ENCODE data around the gene UBE2D2.
A peak's percentile ranks its signal among the peaks of the same experiment; 100 is the strongest.

Gene UBE2D2

GRCh38 chr5:139660923-139661814 lies 100.0 kb downstream of the UBE2D2 start:
- no peak for DNase-seq

- no peak for DNase-seq
These were observed 101.5 kb downstream of the UBE2D2 start for GRCh38 chr5:139662617-139663016.

- no peak for DNase-seq
These were observed 102.3 kb downstream of the UBE2D2 start for GRCh38 chr5:139663207-139664085.

DNA sequence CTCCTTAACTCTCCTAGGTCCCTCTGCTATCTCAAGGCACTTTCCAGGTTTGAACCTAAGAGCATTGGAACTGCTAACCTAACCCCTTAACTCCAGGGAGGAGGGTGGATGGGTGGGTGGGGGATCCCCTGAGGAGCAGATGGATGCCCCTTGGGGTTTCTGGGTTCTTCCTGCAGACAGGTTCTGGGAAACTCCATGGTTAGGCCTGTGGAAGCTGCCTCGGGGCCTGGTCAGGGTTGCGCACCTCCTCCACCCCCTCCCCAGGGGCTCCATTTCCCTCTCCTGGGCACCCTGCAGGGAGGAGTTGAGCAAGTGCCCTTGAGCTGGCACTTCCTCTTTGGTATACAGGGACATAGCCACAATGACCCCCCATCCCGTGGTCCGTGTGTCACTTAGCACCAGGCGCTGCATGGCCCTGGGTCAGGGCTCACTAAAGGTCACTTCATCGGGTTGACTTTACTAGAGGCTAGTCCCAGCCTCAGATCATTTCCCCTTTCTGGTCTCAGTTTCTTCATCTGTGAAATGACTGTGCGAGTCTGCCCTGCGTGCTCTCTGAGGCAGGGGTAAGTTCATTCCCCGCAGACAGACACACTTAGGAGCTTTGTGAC lies 103.1 kb downstream of the UBE2D2 start:
- no peak for DNase-seq

DNA sequence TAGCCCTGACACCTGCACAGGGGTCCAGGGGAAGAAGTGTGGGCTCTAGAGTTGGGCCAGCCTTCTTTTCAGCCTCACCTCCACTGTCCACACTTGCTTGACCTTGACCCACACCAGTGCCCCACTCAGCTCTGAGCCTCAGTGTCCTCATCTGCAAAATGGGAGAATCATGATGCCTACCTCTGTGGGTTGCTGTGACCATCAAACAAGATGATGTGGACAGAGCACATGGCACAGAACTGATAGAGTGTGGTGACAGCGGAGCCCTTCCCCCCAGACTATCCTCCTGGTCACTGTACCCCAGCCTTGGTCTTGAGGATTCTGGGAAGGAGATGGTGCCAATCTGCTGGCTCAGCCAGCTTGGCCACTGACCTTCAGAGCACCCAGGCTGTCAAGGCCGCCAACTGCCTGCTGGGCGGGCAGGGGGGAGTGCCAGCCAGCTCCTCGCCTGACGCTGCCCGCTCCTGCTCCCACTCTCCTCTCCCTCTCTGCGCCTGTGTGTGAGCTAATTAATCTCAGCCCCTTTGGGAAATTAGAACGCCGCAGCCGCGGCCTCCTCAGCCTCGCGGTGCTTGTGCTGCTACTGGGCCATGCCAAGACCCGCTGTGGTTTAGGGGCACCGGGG lies 103.7 kb downstream of the UBE2D2 start:
- no peak for DNase-seq

- no peak for DNase-seq
These were observed 104.5 kb downstream of the UBE2D2 start for GRCh38 chr5:139665626-139666025.

DNA sequence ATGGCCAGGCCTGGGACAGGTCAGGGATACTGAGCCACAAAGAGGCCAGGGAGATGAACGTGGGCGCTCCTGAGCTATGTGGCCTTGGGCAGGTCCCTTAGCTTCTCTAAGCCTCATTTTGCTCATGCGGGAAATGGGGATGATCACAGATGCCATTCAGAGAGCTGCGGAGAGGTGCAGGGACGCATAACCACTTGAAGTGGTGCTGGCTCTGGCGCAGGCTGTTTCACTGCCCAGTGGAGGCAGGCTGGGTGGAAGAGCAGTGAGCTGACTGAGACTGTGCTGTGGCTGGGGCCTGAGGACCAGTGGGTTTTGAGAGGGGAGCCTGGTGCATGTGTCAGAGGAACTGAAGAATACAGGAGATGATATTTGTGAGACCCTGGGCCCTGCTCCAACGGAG lies 105.4 kb downstream of the UBE2D2 start:
- DNase-seq: no peak

DNA sequence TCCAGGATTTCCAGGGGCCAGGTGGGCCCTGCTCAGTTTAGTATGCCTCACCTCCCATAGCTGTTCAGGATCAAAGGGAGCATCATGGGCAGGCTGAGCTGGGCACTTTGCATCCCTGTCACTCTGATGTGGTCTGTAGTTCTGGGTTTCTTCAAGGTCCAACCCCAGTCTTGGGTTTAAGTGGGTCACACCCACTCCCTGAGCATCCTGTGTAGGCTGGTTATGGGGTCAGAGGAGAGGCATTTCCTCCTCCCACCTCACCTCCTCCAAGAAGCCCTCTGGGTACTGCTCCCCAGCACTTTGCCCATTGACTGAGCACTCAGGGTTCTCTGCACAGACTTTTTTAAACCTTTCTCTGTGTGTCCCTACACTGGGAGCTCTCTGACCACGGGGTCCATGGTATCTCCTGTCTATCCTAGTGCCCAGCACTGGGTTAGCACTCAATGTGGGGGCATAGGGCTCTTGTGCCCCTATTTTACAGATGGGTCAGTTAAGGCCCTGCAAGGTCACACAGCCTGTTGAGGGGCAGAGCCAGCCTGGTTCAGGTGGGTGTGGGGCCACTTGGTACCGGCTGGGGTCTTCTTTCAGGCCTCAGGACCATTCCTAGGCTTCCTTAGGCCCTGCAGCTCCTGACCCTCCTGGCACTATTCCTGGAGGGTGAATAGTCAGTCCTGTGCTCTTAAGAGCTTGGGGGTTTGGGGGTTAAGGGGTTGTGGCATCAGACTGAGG lies 106.0 kb downstream of the UBE2D2 start:
- no peak for DNase-seq

DNA sequence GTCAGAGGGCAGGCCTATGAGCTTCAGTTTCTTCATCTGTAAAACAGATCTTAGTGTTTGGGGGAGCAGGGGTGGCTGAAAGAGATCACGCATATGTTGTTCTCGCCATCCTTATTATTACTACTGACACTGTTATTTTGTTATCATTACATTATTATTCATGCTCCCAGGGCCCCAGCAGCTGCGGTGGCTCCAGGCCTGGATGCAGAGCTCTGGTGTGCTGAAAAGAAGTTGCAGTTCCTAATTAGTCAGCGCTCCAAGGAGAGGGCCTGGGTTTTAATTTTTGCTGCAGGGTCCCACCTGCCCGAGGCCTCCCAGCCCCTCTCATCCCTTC lies 106.6 kb downstream of the UBE2D2 start:
- DNase-seq: no peak

DNA sequence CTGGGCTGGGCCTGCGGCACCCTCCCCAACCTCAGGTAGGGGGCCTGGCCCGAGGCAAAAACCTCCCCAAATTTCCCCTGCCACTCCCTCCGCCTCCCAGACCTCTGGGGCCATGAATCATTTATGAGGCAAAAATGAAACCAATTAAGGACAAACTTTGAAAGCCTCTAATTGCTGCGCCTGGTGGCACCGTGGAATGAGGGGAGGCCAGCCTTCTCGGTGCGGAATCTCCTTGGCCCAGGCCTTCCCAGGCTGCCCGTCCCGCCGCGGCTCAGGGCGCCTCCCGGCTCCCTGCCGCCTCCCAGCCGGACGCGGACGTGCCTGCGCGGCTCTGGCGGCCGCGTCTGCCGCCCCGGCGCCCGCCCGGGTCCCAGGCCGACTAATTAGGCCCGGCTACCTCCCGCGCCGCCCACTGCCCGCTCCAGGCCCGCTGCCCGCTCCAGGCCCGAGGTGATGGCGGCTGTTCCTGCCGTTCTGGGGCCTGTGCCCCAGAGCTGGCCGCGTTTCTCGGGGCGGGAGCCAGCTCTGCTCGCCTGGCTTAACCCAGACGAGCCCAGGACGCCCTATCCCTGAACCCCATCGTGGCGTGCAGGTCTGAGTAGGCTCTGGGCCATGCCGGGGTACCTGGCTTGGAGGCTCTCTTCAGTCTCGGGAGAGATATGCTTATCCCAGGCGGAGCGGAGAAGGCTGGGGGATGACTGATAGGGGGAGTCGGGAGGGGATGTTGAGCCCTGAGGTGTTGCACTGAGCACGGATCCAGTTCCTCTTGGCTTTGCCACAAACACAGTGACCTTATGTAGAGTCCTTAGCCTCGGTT lies 107.1 kb downstream of the UBE2D2 start:
- DNase-seq: peak; percentile 36

- no peak for DNase-seq
These were observed 108.0 kb downstream of the UBE2D2 start for GRCh38 chr5:139668924-139669661.

- no peak for DNase-seq
These were observed 108.7 kb downstream of the UBE2D2 start for GRCh38 chr5:139669662-139670368.

DNA sequence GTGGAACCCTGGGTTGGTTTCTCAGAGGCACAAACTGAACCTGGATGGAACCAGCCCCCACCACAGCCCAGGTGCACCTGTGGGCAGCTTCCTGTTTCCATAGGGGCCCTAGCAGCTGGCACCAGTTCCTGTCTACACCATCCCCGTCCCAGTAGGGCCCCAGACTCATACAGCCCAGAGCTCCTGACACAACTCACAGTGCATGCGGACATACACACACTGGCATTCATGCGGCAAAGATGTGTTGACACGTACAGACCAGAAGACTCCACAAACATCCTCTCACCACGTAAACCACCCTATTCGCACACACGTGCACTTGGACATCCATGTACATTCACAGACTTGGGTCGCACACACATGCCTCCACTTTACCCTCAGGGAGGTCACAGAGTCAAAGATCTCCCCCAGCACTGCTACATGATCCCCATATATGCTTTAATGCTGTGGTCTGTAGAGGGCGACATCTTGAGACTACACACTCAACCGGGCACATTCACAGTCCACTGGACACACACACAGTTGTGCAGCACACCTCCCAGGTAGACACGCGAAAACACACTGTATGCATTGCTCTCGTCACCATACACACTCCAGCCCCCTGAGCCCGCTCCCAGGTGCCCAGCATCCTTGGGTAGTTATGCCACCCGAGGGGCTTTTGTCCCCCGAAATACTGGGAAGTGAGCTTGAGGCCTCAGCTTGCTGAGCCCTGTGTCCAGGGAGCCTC lies 109.4 kb downstream of the UBE2D2 start:
- no peak for DNase-seq

DNA sequence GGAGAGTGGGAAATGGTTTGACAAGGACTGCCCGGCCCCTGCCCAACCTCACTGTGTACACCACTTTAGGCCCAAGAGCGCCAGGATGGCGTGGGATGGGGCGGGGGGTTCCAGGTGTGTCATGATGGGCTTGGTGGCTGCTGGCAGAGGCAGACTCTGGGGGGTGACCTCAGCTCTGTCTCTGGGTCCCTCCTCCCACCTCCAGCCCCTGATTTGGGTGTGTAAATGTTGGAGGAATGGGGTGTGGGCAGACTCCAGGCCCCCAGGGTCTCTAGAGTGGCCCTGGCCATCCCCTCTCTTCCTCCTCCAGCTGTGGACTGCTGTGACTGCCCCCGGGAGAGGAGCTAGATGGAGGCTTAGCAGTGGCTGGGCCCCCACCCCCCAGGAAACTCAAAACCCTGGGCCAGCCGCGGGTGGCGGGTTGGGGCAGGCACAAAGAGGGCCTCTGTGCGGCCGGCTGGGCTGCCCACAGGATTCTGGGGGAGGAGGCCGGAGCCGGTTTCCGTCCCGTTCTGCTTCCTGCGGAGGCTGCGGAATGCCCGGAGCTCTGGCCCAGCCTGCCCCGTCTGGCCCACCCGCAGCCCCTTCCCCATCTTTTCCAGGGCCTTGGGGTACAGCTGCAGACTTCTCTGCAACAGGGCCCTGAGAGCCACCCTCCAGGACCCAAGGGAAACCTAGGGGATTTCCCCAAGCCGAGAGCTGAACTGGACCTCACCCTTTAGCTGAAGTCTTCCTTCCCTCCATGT lies 110.1 kb downstream of the UBE2D2 start:
- no peak for DNase-seq

GRCh38 chr5:139675213-139675612 lies 114.1 kb downstream of the UBE2D2 start:
- DNase-seq: no peak

DNA sequence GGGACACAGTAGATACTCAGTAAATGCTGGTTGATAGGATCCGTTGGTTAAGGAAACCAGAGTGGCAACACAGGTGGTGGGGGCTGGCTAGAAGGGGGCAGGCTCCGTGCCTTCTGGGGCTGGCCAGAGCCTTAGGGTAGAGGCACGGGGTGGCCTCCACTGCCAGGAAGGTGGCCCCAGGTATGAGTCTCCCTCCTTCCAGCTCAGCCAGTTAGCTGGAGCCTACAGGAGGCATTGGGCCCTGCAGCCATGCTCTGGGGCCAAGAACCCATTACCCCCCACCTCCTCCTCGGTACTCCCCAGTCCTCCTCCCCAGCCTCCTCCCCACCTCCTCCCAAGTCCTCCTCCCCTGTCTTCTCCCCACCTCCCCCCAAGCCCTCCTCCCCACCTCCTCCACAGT lies 114.7 kb downstream of the UBE2D2 start:
- DNase-seq: no peak

DNA sequence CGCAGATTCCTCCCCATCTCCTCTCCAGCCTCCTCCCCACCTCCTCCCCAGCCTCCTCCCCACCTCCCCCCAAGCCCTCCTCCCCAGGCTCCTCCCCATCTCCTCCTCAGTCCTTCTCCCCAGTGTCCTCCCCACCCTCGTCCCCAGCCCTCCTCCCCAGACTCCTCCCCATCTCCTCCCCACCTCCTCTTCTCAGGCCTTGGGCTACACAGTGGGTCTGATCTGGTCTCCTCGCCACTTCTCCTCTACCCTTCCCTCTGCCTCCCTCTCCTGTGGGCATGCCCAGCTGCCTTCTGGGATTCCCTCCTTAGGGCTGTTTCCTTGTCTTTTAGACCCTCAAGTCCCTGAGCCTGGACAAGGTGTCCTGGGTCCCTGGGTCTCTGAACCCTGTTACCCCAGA lies 115.3 kb downstream of the UBE2D2 start:
- no peak for DNase-seq

GRCh38 chr5:139676951-139677735 lies 116.0 kb downstream of the UBE2D2 start:
- no peak for DNase-seq
